OCI-LY1 (cell line): ENCODE results near the gene GPR42.

ENCODE experiments used
- H2AFZ ChIP-seq: fragments of 200-600 bp; sonication (generic), shearing (Covaris generic); 2 replicates; pipeline ENCODE4 v1.6.0; 2014; ENCODE audit warnings: antibody characterized with exemption, mild to moderate bottlenecking, low read length
- H3F3A ChIP-seq: fragments of 200-600 bp; sonication (generic), shearing (Covaris generic); 2 replicates; pipeline ENCODE4 v1.6.0; 2014; ENCODE audit warnings: mild to moderate bottlenecking, antibody characterized with exemption, low read length, moderate library complexity; ENCODE audit not compliant: insufficient read depth
- H3K27ac ChIP-seq: fragments of 200-600 bp; sonication (generic); 2 replicates; pipeline ENCODE4 v1.5.1; 2014; ENCODE audit warnings: low read length, mixed run types, mild to moderate bottlenecking, low read depth; ENCODE audit not compliant: poor library complexity, severe bottlenecking
- H3K27me3 ChIP-seq: fragments of 200-600 bp; sonication (generic); 2 replicates; pipeline ENCODE4 v1.6.0; 2014; ENCODE audit warnings: antibody characterized with exemption, mild to moderate bottlenecking, low read length, moderate library complexity; ENCODE audit not compliant: insufficient read depth
- H3K36me3 ChIP-seq: fragments of 200-600 bp; sonication (generic); 2 replicates; pipeline ENCODE4 v1.6.1; 2014; ENCODE audit warnings: mild to moderate bottlenecking, antibody characterized with exemption, low read length, moderate library complexity, mixed read lengths; ENCODE audit not compliant: insufficient read depth
- H3K4me1 ChIP-seq: fragments of 200-600 bp; sonication (generic); 2 replicates; pipeline ENCODE4 v1.5.1; 2014; ENCODE audit warnings: mild to moderate bottlenecking, low read length, moderate library complexity; ENCODE audit not compliant: insufficient read depth, severe bottlenecking
- H3K4me2 ChIP-seq: fragments of 200-600 bp; sonication (generic), shearing (Covaris generic); 2 replicates; pipeline ENCODE4 v1.6.1; 2014; ENCODE audit warnings: low read length
- H3K4me3 ChIP-seq: fragments of 200-600 bp; sonication (generic); 2 replicates; pipeline ENCODE4 v1.5.1; 2014; ENCODE audit warnings: low read length, low read depth, mild to moderate bottlenecking, mixed read lengths; ENCODE audit not compliant: poor library complexity, severe bottlenecking
- H3K79me2 ChIP-seq: fragments of 200-600 bp; shearing (Covaris generic); 2 replicates; pipeline ENCODE4 v1.6.1; 2016; ENCODE audit warnings: mixed run types, low read length, mixed read lengths; ENCODE audit not compliant: insufficient read depth
- H3K9ac ChIP-seq: fragments of 200-600 bp; sonication (generic), shearing (Covaris generic); 2 replicates; pipeline ENCODE4 v1.6.1; 2014; ENCODE audit warnings: mild to moderate bottlenecking, low read length, mixed read lengths
- H3K9me2 ChIP-seq: fragments of 200-600 bp; sonication (generic), shearing (Covaris generic); 2 replicates; pipeline ENCODE4 v1.6.1; 2014; ENCODE audit warnings: low read depth, mild to moderate bottlenecking, low read length, mixed read lengths
- H3K9me3 ChIP-seq: fragments of 200-600 bp; shearing (Covaris generic); 2 replicates; pipeline ENCODE4 v1.6.1; 2014; ENCODE audit warnings: low read length, mixed read lengths
- H4K20me1 ChIP-seq: fragments of 200-600 bp; sonication (generic), shearing (Covaris generic); 2 replicates; pipeline ENCODE4 v1.6.0; 2016; ENCODE audit warnings: mild to moderate bottlenecking, low read length; ENCODE audit not compliant: insufficient read depth
- EZH2 ChIP-seq: fragments of 200-600 bp; sonication (generic), shearing (Covaris generic); IDR thresholded peaks from 2 replicates; pipeline ENCODE4 v1.8.0; 2017; ENCODE audit warnings: borderline replicate concordance, mixed run types, mild to moderate bottlenecking, antibody characterized with exemption, low read length, moderate library complexity, mixed read lengths
- TF ChIP-seq, protein P1 (sequence below): fragments of 200-600 bp; sonication (generic), shearing (Covaris generic); IDR thresholded peaks from 2 replicates; pipeline ENCODE4 v1.5.1; 2017; ENCODE audit warnings: mild to moderate bottlenecking, antibody characterized with exemption, low read length, moderate library complexity, mixed read lengths

Gene GPR42

DNA sequence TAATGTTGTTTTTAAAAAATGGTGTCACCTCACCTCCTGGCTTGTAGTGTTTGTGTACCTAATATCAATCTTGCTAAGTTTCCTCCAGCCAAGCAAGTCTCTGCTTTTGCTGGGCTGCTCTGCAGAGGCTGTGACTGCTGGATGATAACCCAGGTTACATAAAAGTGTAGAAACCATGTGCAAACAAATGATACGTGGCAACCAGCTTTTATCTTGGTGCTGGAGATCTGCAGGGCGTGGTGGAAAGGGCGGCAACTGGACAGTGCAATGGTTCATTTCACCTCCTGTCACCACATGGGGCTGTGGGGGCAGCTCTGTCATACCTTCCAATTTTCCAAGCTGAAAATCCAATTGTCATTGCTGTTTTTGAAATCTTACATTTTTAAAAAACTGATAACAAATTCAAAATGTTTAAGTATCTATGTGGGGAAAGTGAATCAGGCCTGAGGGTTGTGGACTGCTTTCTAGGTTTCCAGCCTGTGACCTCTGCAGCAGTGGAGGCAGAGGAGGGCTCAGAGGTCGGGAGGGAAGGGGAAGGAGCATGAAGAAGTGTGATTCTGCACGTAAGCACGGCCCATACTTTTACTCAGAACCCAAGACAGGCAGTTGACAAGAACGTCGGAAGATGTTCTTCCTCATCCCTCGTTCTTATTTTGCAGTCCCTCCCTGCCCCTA lies 9.7 kb downstream of the GPR42 start:
- no peaks in the 10 kb centered on the region for H4K20me1 ChIP-seq
- no peaks in the 10 kb centered on the region for H3K79me2 ChIP-seq
- no peak overlapping the region for H3K4me3 ChIP-seq
- no peaks in the 10 kb centered on the region for H3K36me3 ChIP-seq
- no peak overlapping the region for H3K27ac ChIP-seq
- TF ChIP-seq, protein P1, sequence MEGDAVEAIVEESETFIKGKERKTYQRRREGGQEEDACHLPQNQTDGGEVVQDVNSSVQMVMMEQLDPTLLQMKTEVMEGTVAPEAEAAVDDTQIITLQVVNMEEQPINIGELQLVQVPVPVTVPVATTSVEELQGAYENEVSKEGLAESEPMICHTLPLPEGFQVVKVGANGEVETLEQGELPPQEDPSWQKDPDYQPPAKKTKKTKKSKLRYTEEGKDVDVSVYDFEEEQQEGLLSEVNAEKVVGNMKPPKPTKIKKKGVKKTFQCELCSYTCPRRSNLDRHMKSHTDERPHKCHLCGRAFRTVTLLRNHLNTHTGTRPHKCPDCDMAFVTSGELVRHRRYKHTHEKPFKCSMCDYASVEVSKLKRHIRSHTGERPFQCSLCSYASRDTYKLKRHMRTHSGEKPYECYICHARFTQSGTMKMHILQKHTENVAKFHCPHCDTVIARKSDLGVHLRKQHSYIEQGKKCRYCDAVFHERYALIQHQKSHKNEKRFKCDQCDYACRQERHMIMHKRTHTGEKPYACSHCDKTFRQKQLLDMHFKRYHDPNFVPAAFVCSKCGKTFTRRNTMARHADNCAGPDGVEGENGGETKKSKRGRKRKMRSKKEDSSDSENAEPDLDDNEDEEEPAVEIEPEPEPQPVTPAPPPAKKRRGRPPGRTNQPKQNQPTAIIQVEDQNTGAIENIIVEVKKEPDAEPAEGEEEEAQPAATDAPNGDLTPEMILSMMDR = no peak
- no peak for TF ChIP-seq EZH2
- H3K9me2 ChIP-seq = no peaks in the 10 kb centered on the region
- no peaks in the 10 kb centered on the region for H3K4me1 ChIP-seq
- no peak overlapping the region for H3K9ac ChIP-seq
- H3K4me2 ChIP-seq = no peak overlapping the region
- H3K9me3 ChIP-seq = peaks cover 8% of the 10 kb centered on the region; the same call in 1 of the 2 replicates
- H3F3A ChIP-seq = no peaks in the 10 kb centered on the region
- peaks cover 3% of the 10 kb centered on the region; the same call in 1 of the 2 replicates for H3K27me3 ChIP-seq
- no peak overlapping the region for H2AFZ ChIP-seq

GRCh38 chr19:35381318-35381717 lies 10.4 kb downstream of the GPR42 start:
- H3K79me2 ChIP-seq = no peaks in the 10 kb centered on the region
- H3K4me2 ChIP-seq = no peak overlapping the region

DNA sequence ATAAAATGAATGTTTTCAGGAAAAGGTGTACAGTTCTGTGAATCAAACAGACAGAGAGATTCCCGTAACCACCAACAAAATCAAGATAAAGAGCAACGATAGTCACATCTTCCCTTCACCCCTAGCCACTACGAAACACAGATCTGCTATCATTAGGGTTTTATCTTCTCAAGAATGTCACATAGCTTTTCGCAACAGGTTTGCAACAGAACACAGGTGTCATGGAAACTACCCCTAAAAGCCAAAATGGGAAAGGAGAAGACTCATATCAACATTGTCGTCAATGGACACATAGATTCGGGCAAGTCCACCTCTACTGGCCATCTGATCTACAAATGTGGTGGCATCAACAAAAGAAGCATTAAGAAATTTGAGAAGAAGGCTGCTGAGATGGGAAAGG lies 11.1 kb downstream of the GPR42 start:
- no peaks in the 10 kb centered on the region for H3K27me3 ChIP-seq

More at GRCh38 chr19:35381318-35381717, 10.4 kb downstream of the GPR42 start:
- Histone ChIP-seq H3K9me2 (no peaks in the 10 kb centered on the region), H3K36me3 (no peaks in the 10 kb centered on the region), H4K20me1 (no peaks in the 10 kb centered on the region), H3K9me3 (peaks cover 8% of the 10 kb centered on the region; the same call in 1 of the 2 replicates), H3K4me1 (no peaks in the 10 kb centered on the region), H3K27ac (no peak overlapping the region), H3K27me3 (no peaks in the 10 kb centered on the region), H2AFZ (no peak overlapping the region), H3K4me3 (no peak overlapping the region), H3K9ac (no peak overlapping the region), H3F3A (no peaks in the 10 kb centered on the region)
- no peak for TF ChIP-seq EZH2
- TF ChIP-seq, protein P1 = no peak

More for the DNA sequence above, 11.1 kb downstream of the GPR42 start:
- Histone ChIP-seq H3K9me3 (peaks cover 13% of the 10 kb centered on the region), H3K4me3 (no peak overlapping the region), H3K4me2 (no peak overlapping the region), H3F3A (no peaks in the 10 kb centered on the region), H4K20me1 (no peaks in the 10 kb centered on the region), H2AFZ (no peak overlapping the region), H3K4me1 (no peaks in the 10 kb centered on the region), H3K27ac (no peak overlapping the region), H3K36me3 (no peaks in the 10 kb centered on the region), H3K79me2 (no peaks in the 10 kb centered on the region), H3K9ac (no peak overlapping the region), H3K9me2 (no peaks in the 10 kb centered on the region)
- TF ChIP-seq, protein P1 = no peak
- no peak for TF ChIP-seq EZH2
